ENCODE results near the gene CHCHD4.

Gene CHCHD4

DNA sequence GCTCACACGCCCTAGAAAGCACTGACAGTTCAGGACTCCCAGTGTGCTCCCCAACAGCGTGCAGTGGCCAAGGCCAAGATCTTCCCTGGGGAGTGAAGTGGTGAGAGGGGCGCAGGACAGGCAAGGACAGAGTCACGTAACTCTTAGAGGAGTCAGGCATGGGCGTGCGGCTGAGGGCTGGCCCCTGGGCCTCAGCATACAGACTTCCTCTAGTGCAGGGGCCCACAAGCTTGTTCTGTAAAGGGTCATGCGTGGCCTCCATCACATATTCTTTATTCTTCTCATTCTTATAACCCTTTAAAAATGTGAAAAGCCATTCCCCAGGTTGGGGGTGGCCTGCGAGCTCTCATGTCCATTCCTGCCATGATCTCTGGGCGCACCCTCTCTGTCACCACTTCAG is 25.4 kb upstream of the CHCHD4 start:
- no peak for DNase-seq (ENCODE audit: low read depth)

DNA sequence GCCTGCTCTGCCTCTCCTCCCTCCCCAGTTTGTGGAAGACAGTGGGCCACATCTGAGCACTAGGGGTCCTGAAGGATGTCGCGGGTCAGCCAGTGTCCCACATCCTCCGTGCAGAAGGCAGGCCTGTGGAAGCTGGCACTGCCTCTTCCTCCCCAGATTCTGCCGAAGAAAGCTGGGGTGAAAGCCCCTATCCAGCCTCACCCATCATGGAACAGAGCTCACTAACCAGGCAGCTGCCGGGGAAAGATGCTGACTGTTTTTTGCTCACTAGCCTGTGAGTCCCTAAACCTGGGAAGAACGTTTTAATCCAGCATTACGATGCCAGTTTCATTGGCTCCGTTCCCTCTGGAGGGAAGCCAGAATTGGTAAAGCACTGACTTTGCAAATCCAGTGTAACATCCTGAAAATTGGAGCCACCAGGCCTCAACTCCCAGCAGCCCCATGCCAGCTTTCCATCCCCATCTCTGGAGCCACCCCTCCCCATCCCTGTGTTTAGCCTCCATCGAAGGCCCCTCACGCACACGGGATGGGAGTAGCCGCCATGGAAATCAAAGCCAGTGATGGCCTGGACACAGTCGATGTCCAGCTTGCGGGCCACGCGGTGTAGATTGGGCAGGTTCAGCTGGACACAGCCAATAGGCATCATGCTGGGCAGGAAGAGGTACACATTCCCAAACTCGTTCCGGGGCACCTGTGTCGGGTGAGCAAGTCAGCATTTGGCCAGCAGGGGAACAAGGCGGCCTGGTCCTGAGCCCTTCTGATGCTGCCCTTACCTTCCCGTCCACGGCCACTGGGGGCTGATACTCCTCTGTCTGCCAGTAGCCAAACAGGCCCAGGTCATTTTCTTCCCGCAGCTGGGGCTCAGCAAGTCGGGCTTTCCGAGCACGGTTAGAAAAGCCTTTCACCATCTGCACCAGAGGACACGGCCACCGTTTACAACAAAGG is 23.6 kb upstream of the CHCHD4 start:
- no peak for DNase-seq (ENCODE audit: low read depth)

DNA sequence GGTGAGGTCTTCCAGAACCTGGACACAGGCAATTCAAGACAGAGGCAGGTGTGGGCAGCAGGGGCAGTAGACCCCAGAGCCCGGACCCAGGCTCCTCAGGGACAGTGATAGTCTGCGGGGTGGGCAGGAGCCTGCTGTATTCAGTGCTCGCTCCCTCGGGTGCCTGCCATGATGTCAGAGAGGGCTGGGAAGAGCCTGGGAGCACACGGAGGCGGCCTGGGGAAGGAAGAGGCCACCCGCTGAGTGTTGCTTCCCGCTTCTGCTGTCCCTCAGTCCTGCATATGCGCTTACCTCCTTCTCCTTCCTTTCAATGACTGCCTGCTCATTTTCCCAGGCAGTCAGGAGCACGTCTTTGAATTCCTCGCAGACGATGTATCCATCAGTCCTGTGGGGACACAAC is 22.9 kb upstream of the CHCHD4 start:
- DNase-seq (ENCODE audit: low read depth) = no peak

DNA sequence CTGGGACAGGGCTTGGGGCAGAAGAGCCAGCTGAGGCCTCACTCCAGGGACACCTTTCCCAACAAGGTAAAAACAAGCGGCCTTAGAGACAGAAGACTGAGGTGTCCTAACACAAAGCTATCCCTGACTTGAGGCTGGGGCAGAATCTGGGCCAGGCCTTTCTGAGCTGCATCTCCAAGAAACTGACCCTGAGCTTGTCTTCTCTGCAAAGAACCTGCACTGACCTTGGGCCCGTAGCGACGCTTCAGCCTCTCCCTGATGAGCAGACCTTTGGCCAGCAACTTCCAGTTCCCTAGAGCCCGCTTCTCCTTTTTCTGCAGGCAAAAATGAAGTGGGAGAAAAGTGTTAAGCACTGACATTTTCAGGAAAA is 22.4 kb upstream of the CHCHD4 start:
- no peak for DNase-seq (ENCODE audit: low read depth)

DNA sequence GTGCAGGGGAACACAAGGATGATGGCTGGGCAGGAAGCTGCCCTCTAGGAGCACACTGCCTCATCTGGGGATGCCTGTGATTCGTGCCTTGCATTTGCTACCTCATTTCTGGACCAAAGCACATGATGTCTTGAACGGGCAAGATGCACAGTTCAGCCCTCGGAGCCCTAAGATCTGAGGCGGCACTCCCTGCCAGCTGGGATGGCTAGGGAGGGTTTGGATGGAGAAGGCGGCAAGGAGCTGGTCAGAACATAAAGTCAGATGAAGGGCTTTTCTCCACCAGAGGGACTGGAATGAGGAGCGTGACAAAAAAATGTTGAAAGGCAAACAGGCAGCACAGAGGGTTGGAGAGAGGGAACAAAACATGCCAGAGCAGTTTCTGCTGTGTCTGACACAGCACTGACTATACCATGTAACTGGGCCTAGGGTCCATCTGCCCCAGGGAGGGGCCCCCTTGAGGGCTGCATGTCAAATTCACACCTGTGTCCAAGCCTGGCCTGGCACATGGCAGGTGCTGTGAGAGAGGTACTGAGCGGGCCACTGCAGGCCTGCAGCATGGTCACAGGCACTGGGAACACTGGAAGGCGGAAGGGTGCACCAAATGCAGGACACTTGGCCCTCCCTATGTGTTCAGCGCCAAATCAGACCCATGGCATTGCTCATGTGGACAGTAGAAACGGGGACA is 21.9 kb upstream of the CHCHD4 start:
- DNase-seq (ENCODE audit: low read depth) = no peak

DNA sequence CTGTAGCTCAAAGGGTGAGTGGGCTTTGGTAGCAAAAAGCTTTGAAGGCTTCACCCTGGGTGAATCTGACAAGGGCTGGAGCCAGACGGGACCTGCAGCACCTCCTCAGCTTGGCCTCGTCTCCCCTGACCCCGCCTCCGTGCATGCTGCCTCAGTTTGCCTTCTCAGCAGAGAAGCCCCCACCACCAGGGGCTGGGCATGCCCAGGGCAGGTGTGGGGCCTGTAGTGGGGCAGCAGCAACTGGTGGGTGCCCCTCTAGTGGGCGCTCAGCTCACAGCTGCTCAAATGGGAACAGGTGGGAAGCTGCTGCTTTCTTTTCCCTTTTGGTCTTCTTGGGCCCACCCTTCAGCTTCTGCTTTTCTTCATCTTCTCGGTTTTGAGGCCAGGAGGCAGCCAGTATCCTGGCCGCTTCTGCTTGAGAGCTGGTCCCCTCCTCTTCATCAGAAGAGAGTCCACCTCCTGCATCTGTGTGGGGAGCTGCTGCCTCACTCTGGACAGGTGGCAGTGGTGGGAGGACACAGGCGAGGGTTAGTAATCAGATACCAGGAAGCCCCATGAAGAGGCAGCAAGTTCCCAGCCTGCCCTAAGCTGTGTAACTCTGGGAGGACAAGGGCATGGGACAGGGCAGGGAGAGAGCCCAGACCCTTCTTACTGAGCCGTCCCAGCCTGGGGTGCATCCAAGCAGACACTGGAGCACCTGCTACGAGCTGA is 21.2 kb upstream of the CHCHD4 start:
- DNase-seq (ENCODE audit: low read depth) = no peak

DNA sequence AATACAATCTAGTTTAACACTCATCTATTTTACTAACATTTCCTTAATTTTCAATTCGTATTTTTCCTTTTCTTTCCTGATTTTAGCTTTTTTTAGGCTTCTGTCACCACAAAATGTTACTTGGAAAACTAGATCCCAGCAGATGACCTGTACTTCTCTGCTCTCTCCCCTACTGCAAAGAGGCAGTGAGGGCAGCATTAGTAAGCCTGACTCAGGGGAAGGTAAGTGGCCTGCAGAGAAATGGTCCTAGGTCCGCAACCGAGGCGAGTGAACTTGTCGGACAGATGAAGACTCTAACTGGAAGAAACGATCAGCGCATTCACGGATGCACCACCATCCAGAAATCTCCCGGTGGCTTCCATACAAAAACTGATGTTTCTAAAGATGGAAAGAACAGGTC is 20.6 kb upstream of the CHCHD4 start:
- peak; percentile 82 for DNase-seq (ENCODE audit: low read depth)

DNA sequence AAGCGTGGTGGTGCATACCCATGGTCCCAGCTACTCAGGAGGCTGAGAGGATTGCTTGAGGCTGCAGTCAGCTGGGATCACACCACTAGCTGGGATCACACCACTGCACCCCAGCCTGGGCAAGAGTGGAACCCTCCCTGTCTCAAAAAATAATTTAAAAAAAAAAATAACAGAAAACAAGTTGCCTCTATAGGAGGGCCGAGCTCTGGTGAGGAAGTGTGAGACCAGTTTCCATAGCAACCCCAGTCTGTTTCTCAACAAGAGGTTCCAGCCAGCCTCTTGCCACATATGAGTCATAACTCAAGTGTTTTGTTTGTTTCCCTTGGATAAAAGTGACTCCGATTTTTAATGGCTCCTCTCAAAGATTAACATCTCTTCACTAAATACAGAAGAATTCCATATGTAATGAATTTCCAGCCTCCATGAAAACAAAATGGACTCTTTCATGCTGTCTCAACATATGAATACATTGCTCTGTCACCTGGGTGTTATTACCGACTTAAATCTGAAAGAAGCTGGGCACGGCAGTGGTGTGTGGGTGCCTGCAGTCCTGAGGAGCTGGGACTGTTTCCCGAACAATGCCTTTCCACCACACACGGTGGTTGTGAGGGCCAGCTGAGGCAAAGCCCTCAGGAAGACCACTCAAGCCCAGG is 19.9 kb upstream of the CHCHD4 start:
- peak; percentile 99 for DNase-seq (ENCODE audit: low read depth)

DNA sequence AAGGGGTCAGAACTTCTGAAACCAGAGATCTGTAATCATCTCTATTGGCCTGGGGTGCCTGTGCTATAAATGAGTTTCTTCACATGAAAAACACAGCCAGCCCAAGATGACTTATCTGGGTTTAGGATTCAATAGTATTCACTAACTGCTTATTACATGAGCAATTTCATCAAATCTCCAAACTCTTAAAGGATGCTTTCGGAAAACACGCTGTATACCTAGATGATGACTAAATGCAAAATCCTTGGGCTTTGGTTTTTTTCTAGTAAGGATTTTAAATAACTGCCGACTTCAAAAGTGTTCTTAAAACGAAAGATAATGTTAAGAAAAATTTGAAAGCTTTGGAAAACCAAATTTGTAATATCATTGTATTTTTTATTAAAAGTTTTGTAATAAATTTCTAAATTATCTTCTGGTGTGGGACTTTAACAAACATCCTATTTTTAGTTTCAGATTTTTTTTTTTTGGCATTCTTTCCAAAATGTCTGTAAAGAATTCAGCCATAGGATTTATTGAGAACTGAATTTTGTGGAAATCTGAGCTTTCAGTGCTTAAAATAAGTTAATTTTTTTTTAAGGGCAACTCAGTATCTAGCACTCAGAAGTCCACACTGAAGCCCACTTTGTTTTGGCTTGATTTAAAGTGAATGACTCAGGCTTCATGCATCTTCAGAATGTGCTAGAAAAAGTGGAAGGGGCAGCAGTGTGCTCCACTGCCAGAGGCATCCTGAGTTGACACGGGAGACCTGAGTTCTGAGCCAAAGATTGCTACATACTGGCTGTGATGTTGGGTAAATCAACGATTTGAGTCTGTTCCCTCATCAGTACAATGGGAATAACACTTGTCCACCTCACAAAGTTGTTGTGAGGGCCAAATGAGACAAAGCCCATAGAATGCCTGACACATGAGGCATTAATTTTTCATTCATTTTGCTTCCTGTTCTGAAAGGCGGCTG is 18.9 kb upstream of the CHCHD4 start:
- DNase-seq (ENCODE audit: low read depth) = peak; percentile 94

DNA sequence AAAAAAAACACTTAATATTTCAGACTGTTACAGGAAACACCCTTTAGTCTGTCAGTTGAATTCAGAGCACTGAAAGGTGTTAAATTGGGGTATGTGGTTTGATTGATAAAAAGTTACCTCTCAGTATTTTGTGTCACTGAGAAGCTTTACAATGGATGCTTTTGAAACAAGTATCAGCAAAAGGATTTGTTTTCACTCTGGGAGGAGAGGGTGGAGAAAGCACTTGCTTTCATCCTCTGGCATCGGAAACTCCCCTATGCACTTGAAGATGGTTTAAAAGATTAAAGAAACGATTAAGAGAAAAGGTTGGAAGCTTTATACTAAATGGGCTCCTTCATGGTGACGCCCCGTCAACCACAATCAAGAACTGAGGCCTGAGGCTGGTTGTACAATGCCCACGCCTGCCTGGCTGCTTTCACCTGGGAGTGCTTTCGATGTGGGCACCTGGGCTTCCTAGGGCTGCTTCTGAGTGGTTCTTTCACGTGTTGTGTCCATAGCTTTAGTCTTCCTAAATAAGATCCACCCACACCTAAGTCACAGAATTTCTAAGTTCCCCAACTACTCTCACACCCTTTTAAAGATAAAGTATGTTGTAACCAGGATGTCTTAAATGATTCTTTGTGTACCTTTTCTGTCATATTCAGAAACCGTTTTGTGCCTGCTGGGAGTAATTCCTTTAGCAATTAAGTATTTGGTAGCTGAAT is 18.0 kb upstream of the CHCHD4 start:
- no peak for DNase-seq (ENCODE audit: low read depth)

DNA sequence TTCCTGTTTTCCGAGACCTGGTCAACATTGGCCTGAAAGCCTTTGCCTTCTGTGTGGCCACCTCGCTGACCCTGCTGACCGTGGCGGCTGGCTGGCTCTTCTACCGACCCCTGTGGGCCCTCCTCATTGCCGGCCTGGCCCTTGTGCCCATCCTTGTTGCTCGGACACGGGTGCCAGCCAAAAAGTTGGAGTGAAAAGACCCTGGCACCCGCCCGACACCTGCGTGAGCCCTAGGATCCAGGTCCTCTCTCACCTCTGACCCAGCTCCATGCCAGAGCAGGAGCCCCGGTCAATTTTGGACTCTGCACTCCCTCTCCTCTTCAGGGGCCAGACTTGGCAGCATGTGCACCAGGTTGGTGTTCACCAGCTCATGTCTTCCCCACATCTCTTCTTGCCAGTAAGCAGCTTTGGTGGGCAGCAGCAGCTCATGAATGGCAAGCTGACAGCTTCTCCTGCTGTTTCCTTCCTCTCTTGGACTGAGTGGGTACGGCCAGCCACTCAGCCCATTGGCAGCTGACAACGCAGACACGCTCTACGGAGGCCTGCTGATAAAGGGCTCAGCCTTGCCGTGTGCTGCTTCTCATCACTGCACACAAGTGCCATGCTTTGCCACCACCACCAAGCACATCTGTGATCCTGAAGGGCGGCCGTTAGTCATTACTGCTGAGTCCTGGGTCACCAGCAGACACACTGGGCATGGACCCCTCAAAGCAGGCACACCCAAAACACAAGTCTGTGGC is 17.1 kb upstream of the CHCHD4 start:
- no peak for DNase-seq (ENCODE audit: low read depth)

DNA sequence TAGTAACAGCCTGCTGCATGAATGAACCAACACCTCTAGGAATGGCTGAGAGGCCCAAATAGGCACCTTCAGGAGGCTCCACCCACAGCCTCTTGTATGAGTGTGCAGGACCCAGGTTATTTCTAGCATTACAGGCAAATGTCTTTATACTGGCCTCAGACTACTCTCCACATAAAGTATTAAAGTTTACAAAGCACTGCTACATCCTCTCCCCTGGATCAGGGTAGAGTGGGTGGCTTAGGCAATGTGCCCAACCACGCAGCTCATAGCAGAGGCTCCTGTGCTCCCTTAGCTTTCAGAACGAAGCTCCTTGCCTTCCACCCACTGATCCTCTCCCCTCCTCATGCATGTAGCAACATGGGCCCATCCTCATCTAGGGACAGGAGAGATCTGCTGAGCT is 16.5 kb upstream of the CHCHD4 start:
- DNase-seq (ENCODE audit: low read depth) = no peak

DNA sequence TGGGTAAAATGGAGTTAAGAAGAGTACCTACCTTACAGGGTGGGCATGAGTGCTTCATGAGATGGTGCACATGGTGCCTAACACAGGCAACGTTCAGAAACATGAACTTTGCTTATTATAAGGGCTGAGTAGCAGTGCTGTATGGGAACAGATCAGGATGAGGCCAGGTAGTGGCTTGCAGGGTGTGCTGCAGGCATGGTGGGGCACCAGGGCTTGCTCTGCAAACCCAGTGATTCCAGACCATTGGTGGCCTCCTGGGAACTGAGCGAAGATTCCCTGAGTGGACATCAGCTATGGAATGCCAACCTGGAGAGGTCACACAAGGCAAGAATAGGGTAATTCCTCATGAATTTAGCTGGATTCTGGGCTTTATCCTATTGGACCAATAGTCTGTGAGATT is 16.0 kb upstream of the CHCHD4 start:
- no peak for DNase-seq (ENCODE audit: low read depth)

DNA sequence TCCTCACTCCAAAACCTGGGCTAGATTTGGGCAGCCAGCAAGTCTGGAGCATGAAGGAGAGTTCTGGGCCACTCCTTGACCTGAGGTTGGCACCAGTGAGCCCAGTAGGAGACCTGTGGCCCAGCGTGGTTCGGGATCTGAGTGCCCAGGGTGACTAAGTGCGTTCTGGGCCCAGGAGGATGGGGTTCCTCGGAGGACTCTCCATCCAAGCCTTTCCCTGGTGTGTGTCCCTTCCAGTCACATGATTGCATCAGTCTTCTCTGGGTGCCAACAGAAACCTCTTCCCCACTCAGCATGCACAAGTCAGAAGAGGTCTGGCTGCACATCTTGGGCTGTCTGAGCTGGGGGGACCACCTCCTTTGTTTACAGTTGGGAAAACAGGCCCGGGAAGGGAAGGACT is 15.1 kb upstream of the CHCHD4 start:
- no peak for DNase-seq (ENCODE audit: low read depth)

DNA sequence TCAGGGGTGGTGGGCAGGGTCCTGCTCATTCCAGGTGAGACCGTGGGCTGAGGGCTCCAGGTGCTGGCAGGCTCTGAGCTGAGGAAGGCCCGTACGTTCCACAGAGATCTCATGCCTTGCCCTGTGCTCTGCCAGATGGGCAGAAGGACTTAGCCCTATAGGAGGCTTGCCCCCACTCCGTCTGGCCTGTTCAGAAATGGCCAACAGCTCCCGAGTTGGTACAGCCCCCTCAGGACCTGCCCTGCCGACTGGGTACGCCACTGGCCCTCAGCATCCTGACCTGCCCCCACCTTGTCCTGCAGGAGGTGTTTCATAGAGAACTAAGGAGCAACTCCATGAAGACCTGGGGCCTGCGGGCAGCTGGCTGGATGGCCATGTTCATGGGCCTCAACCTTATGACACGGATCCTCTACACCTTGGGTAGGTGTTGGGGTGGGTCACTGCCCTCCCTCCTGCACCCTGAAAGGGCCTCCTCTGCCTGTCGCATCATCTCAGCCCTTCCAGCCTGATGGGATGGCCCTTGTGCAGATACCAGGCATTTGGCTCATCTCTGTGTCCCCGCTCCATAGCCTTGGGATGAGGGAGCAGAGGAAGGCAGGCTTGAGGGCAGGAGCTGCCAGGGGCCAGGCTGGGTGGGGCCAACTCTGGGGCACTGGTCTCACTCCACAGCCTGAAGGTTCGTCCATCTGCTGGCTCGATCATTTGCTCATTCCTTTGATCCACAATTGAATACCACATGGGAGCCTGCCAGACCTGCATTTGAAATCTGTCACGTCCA is 14.4 kb upstream of the CHCHD4 start:
- DNase-seq (ENCODE audit: low read depth) = no peak

DNA sequence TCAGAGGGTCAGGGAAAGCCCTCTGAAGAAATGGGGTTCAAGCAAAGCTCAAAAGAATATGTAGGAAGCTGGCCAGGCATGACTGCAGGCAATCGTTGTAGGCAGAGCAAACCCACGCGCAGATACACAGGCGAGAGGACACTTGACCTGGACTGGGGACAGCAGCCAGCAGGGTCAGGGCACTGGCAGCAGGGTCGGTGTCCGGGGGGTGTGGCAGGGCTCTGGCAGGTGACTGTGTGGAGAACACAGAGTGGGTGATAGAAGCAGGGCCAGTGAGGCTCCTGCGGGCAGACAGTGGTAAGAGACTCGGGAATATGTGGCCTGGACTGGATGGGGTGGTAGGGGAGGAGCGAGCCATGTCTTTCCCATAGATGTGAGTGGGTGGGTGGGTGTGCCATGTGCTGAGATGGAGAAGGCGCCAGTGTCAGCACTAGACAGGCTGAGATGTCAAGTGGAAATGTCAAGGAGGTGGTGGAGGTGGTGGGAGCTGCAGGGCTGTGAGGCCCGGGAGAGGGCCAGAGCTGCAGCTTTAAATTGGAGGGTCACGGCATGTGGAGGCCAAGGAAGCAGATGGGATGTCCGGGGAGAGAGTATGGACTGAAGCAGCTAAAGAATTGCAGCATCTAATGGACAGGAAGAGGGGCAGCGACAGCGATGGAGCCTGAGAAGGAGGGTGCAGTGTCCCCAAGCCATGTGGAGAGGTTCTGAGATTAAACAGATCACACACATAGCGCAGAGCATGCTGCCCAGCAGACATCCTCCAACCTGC is 13.6 kb upstream of the CHCHD4 start:
- DNase-seq (ENCODE audit: low read depth) = no peak

DNA sequence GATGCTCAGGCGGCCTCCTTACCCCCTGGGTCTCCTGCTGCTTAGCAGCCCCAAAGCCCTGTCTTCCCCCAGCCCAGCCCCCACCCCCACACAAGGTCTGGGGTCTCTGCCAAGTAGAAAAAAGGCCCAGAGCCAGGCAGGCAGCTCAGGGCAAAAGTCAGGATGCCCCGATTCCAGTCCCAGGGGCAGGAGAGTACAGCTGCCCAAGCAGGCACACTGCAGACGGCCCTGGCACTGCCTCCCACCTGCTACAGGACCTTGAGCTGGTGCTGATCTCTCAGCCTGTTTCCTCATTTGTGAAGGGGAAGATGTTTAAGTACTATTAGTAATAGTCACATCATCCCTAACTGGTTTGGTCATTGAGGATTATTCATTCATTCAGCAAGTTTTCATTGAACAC is 12.8 kb upstream of the CHCHD4 start:
- peak; percentile 26 for DNase-seq (ENCODE audit: low read depth)

DNA sequence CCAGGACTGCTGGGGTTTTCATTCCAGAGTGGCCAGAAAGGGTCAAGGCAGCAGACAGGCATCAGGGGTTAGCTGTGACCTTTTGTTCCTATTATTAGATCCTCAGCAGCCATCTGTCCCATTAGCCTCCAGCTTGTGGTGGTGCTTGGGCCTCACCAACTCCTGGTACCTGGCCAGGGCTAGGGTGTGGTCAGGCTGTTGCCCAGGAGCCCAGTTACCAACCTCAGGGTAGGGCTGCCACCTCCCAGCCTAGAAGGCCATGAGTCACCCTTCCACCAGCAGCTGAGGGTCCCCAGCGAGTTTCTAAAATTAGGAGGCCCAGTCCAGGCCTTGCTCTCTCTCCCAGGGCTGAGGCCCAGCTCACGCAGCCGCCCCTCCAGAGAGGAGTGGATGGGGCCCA is 12.3 kb upstream of the CHCHD4 start:
- no peak for DNase-seq (ENCODE audit: low read depth)
